K562 (cell line): ENCODE results near the gene VAMP8. TPM values are rescaled to one million over a fixed set of nuclear protein-coding genes. Genes with fewer than 3 reads are reported as not detected.

Experiments used
- BDP1 ChIP-seq: IDR thresholded peaks from 3 replicates; pipeline ENCODE4 v1.6.1; 2011; ENCODE audit not compliant: insufficient read length, insufficient read depth
- BRCA1 ChIP-seq, 2 experiments: fragments of 450-650 bp in 1 of 2; sonication (generic) in 1 of 2; formaldehyde crosslinking in 1 of 2; IDR thresholded peaks; 2 replicates each; pipeline versions ENCODE4 v1.5.0 to v1.6.1; 2017 to 2020; ENCODE audit warnings: mild to moderate bottlenecking in 1 of 2, missing genetic modification reagents in 1 of 2
- CREB3 ChIP-seq: fragments of 450-650 bp; conservative IDR thresholded peaks from 2 replicates; pipeline ENCODE4 v1.6.1; 2016; ENCODE audit warnings: missing genetic modification characterization, low read depth, mild to moderate bottlenecking, missing compliant biosample characterization, moderate library complexity
- E2F5 ChIP-seq: sonication (generic); formaldehyde crosslinking; IDR thresholded peaks from 2 replicates; pipeline ENCODE4 v1.8.0; 2022; ENCODE audit warnings: mild to moderate bottlenecking, missing genetic modification reagents
- ELF2 ChIP-seq: fragments of 250-450 bp; sonication (Bioruptor Pico); IDR thresholded peaks from 2 replicates; pipeline ENCODE4 v1.5.0; 2021; ENCODE audit warnings: mild to moderate bottlenecking
- ELF4 ChIP-seq: fragments of 450-650 bp; formaldehyde crosslinking; IDR thresholded peaks from 2 replicates; pipeline ENCODE4 v1.4.0; 2022; ENCODE audit warnings: missing genetic modification characterization
- FIP1L1 ChIP-seq: fragments of 200-400 bp; formaldehyde crosslinking; IDR thresholded peaks from 2 replicates; pipeline ENCODE4 v1.6.1; 2018; ENCODE audit warnings: mild to moderate bottlenecking, low read depth, low read length; ENCODE audit not compliant: poor library complexity, severe bottlenecking
- GATA2 ChIP-seq: sonication (generic); formaldehyde crosslinking; IDR thresholded peaks from 2 replicates; pipeline ENCODE4 v1.4.0; 2020; ENCODE audit warnings: mild to moderate bottlenecking, missing genetic modification reagents
- HCFC1 ChIP-seq: IDR thresholded peaks from 2 replicates; pipeline ENCODE4 v1.6.1; 2012; ENCODE audit warnings: low read depth, low read length, improper control_type of control experiment
- MBD2 ChIP-seq: sonication (generic); IDR thresholded peaks from 2 replicates; pipeline ENCODE4 v1.6.1; 2016; ENCODE audit warnings: low read depth, borderline replicate concordance
- RBBP5 ChIP-seq: fragments of 200-600 bp; sonication (generic); IDR thresholded peaks from 2 replicates; pipeline ENCODE4 v1.6.1; 2012; ENCODE audit warnings: borderline replicate concordance, mild to moderate bottlenecking, low read length, control low read depth, inconsistent platforms; ENCODE audit not compliant: insufficient read depth, poor library complexity, severe bottlenecking
- SNRNP70 ChIP-seq: fragments of 200-400 bp; formaldehyde crosslinking; optimal IDR thresholded peaks from 2 replicates; pipeline ENCODE3; 2017; ENCODE audit warnings: low read depth, low read length
- SRSF9 ChIP-seq: fragments of 200-400 bp; formaldehyde crosslinking; IDR thresholded peaks from 2 replicates; pipeline ENCODE4 v1.6.1; 2017; ENCODE audit warnings: low read depth, low read length, borderline replicate concordance
- TRIM24 ChIP-seq, 2 experiments: fragments of 450-650 bp; IDR thresholded peaks; 2 replicates each; pipeline ENCODE4 v1.6.1; 2016
- USF1 ChIP-seq: sonication (generic); formaldehyde crosslinking; IDR thresholded peaks from 2 replicates; pipeline ENCODE4 v1.9.0; 2022; ENCODE audit warnings: mild to moderate bottlenecking, missing genetic modification reagents
- VEZF1 ChIP-seq: fragments of 200-800 bp; sonication (Bioruptor generic); IDR thresholded peaks from 2 replicates; pipeline ENCODE4 v1.6.1; 2017; ENCODE audit warnings: missing genetic modification characterization, missing compliant biosample characterization
- ZNF133 ChIP-seq: fragments of 250-450 bp; sonication (Bioruptor Pico); IDR thresholded peaks from 2 replicates; pipeline ENCODE4 v1.4.0; 2020; ENCODE audit warnings: mild to moderate bottlenecking
- ZNF592 ChIP-seq: fragments of 450-650 bp; IDR thresholded peaks from 2 replicates; pipeline ENCODE4 v1.6.1; 2017; ENCODE audit warnings: antibody characterized with exemption, mild to moderate bottlenecking
- ZNF717 ChIP-seq: fragments of 250-450 bp; sonication (Bioruptor Pico); IDR thresholded peaks from 2 replicates; pipeline ENCODE4 v1.5.0; 2021
- polyA plus RNA-seq, 8 experiments: library from polyadenylated mRNA; depleted of rRNA in 4 of 8; stranded (reverse) in 5 of 8; unstranded in 3 of 8; fragments of >200 nt; fragmentation: Nextera tagmentation in 2 of 8; fragmentation: Illumina TruSeq in 1 of 8; extraction: Ambion mirVana in 2 of 8; extraction: Trizol in 1 of 8; gene quantifications; 2 replicates each; pipeline versions ENCODE4 v1.2.1 to v1.2.3, GENCODE V29; 2011 to 2014; ENCODE audit warnings: inconsistent platforms in 1 of 8, missing spikeins in 1 of 8
- total RNA-seq, 7 experiments: library from RNA; depleted of rRNA in 6 of 7; stranded (reverse); fragments of >200 nt in 6 of 7; fragmentation: Illumina TruSeq in 2 of 7; extraction: Trizol in 2 of 7; gene quantifications; 2 replicates each; pipeline versions ENCODE4 v1.2.1 to v1.2.3, GENCODE V29; 2011 to 2021; ENCODE audit warnings: low replicate concordance in 1 of 7

The VAMP8 gene
- total and polyA plus RNA-seq, 9 of the 15 experiments (the other 6 are each of a cell fraction or from before 2014, with no cell fraction given) = 107 to 571 (median 248) TPM

GRCh38 chr2:85611705-85612587, 34.6 kb downstream of the VAMP8 start, which contains the start of gene C2orf68 (continued):
- TF ChIP-seq ZNF592 (peak; percentile 83), RBBP5 (peak; percentile 92), ZNF133 (CRISPR knock-in tag) (no peak), FIP1L1 (peak; percentile 90), BRCA1 (IDR thresholded peaks at IDR 0.05) (no peak), BRCA1 (CRISPR knock-in tag; IDR thresholded peaks at IDR 0.05) (no peak), TRIM24 (IDR thresholded peaks at IDR 0.05) (peak in 1 of 2 experiments; percentile 39; a peak in 1 of 4 replicates), GATA2 (CRISPR knock-in tag) (no peak; the same call in 1 of the 2 replicates), SRSF9 (no peak), CREB3 (tag) (no peak), VEZF1 (CRISPR knock-in tag) (peak; percentile 69), ZNF717 (no peak), SNRNP70 (no peak), BDP1 (no peak), MBD2 (peak; percentile 64; the same call in 1 of the 2 replicates), ELF4 (CRISPR knock-in tag) (0 out of 2 replicates have a peak, but pooled peaks have one; percentile 15), USF1 (CRISPR knock-in tag) (no peak), HCFC1 (peak; percentile 54), ELF2 (CRISPR knock-in tag) (peak; percentile 9; the same call in 1 of the 2 replicates), E2F5 (CRISPR knock-in tag) (no peak)
